Erythroblast (primary cell): ENCODE data around the gene TSPAN3.

Source experiments
- DNase-seq, 2 experiments: peaks; one replicate each; lab custom pipeline; 2025; lab: John Stamatoyannopoulos, UW
- GATA1 ChIP-seq: IDR thresholded peaks from 2 replicates; pipeline ENCODE4 v1.6.1; 2011; ENCODE audit warnings: low read depth, mild to moderate bottlenecking, control low read depth, low read length, moderate library complexity
- POLR2A ChIP-seq: IDR thresholded peaks from 2 replicates; pipeline ENCODE4 v1.6.1; 2011; ENCODE audit warnings: mild to moderate bottlenecking, low read length

The TSPAN3 gene

DNA sequence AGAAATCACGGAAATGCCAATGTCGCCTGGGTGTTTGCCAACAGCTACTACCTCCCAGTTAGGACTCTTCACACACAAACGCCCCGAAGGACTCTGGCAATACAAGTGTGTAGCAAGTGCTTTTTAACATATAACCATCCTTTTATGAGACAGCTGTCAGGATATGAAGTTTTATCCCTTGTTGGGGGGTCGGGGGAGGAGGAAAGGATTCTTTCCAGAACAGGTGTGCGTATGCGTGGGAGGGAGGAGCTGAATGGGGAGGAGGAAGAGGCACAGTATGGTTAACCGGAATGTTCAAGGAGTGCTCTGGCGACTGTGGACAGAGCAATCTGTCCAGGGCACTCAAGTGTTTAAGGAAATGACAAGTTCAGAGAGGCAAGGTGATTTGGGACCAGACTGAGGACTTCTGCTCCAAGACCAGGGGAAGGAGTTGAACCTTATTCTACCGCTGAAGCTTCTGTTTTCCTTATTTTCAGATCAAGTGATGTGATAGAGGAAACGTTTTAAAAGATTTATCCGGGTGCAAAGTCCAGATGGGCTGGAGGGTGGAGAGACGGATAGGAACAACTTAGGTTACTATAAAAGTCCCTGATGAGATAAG lies 1.3 kb downstream of the TSPAN3 start:
- TF ChIP-seq GATA1 (no peak), POLR2A (no peak)
- peak; percentile 49 to 64 for DNase-seq

DNA sequence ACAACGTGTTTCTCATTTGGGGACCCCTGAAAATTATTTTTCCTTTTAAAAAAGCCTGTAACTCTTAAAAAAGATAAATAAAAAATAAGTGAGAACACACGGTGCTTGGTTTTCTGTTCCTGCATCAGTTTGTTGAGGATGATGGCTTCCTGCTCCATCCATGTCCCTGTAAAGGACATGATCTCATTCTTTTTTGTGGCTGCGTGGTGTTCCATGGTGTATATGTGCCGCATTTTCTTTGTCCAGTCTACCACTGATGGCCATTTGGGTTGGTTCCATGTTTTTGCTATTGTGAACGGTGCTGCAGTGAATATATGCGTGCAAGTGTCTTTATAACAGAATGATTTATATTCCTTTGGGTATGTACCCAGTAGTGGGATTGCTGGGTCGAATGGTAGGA lies 2.3 kb downstream of the TSPAN3 start:
- DNase-seq: no peak
- TF ChIP-seq POLR2A (no peak), GATA1 (no peak)

DNA sequence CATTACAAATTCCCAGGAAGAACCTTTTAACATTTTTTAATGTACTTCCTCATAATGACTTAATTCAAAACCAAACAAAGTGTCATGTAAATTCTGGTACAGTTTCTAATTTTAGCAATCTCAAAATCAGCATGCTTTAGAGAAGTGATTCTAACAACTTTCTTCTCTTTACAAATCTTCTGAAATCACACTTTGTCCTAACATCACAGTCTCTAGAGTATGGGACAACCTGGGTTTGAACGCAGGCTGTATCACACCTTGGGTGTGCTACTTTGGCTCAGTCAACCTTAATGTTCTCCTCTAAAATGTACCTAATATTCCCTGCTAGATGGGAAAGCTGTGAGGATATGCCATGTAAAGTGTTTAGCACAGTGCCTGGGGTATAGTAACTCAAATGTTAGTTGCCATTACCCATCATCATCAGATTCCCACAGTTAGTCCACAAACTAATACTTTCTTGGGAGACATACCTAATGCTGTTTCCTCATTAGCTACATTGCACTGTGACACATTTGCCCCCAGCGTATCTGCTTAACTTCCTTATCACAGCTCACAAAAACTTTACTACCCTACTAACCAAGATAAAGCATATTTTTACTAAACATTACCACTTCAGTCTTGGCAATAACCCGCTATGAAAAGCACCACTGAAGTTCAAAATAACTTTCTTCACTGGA lies 3.1 kb downstream of the TSPAN3 start:
- TF ChIP-seq GATA1: no peak
- TF ChIP-seq POLR2A: no peak

DNA sequence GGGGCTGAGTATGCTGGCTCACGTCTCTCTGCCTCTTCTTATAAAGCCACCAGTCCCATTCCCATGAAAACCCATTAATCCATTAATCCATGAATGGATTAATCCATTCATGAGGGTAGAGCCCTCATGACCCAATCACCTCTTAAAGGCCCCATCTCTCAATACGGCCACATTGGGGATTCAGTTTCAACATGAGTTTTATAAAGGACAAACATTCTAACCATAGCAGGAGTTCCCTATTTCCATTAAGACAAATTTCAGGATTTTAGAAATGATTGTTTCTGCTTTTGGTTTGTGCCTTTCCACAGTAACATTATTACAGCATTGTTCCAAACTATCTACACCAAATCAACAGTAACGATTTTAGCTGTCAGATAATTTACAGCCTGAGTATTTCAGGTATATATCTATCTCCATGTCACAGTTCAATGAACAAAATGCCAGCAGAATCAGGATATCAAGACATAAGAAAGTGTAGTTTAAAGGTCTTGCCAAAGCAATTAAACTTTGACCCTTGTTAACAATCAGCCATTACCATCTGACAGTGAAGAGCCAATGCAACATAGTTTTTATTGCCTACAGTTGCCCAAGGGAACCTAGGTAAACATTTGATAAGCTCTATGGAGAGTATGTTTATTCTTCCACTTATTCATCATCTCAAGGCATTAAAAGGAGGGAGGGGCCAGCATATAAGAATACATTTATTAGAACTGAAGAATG lies 3.8 kb downstream of the TSPAN3 start:
- DNase-seq: peak; percentile 24 to 48
- TF ChIP-seq POLR2A (no peak), GATA1 (no peak)

More for the DNA sequence above, 3.1 kb downstream of the TSPAN3 start:
- peak; percentile 27 to 29 for DNase-seq

DNA sequence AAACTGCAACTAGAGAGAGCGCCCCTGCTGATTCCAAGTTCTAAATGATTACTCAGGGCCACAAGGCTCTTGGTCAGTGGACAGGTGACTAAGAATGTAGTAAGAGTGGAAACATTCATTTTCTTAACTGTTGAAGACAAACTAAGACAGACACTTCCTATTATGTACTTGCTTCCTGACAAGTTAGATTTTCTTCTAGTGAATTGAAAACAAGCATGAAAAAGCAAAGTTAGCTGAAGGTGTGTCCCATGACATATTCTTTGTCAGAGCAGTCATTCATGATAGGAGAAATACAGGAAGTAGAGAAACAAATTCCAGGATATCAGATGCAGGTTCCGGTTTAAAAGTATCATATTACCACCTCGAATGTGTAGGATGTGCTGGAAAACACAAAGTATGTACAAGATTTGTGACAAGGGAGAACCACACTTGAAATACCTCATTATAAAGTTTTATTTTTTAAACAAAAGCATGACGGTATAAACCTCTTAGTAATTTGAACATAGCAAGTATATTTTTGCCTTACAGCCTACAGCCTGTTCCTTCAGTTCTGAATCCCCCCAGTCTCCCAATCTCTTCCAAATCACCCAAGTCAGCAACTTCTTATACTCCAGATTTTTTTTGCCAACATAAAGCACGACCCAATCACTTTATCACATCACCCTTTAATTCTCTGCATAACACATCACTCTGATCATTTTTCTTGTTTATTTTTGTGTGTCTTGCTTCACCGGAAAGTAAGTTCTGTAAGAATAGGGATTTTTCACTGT lies 6.2 kb downstream of the TSPAN3 start:
- no peak for TF ChIP-seq GATA1
- TF ChIP-seq POLR2A: no peak
- DNase-seq: peak in 1 of 2 experiments; percentile 32

DNA sequence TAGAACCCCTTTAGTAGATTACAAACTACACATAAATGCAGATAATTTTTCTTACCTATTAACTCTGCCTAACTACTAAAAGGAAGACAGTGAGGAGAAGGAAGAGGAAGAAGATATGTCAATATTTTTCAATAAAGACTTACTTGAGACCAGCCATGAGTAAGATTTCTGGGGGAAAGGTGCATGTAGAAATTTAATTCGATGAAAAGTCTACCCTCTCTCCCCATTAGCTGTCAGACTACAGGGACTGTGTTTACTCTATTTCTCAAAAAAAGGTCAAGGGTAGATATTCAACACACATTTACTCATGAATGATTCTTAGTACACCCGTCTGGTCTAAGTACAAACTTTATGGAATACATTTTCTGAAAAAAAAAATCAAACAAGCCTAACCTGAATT lies 6.8 kb downstream of the TSPAN3 start:
- TF ChIP-seq GATA1 (no peak), POLR2A (no peak)
- no peak for DNase-seq

DNA sequence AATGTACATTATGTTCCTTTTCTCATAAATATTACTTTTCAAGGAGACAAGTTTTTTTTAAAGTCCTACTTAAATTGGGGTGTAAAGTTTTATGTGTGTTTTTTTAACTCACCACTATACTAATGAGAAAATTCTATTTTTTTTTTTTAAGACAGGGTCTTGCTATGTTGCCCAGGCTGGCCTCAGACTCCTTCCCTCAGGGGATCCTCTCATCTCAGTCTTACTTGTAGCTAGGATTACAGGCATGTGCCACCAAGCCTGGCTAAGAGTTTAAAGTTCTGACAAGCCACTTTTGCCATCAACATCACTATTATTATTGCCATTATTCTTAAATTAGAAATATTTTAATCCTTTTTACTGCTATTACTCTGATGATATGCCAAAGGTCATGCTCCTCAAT lies 7.7 kb downstream of the TSPAN3 start:
- TF ChIP-seq GATA1: no peak
- TF ChIP-seq POLR2A: no peak
- DNase-seq: no peak

DNA sequence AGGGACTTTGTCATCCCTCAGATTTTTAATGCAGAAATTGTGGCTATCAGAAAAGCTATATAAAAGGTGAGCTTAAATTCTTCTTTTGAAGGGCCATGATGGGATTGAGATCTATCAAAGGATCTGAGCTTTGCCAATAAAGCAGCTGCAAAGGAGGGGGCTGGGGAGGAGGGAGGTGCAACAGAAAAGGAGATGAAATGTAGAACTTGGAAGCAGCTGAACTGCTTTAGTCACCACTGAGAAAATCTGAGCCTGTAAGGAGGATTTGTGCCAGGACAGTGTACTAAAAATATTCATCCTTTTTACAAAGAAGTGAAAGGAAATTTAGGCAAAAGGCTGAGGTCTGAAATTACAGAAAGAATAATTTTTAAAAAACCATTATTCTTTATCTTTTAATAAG lies 10.4 kb downstream of the TSPAN3 start:
- no peak for DNase-seq
- TF ChIP-seq POLR2A: no peak
- no peak for TF ChIP-seq GATA1

DNA sequence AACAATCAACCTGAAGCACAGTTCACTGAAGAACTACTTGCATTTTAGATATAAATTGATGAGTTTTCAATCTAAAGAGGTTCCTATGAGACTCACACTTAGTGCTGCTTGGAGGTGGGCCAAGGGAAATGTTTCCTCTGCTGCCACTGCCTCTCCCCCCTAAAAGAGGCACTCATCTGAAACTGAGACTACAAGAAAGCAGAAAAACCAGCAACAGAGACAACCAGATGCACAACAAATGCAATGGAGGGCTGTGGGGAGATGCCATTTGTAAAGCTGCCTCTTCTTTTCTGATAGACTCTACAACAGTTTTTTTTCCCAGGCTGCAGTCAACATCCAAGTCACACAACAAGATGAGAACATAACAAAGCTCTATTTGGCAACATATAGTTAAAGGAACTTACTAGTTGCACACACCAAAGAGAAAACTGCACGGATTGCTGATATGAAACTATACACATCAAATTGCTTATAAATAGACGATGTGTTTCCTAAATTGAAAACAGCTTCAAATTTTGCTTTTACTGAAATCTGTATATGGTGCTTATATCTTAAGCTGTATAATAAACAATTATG lies 11.0 kb downstream of the TSPAN3 start:
- DNase-seq: no peak
- no peak for TF ChIP-seq GATA1
- TF ChIP-seq POLR2A: no peak

DNA sequence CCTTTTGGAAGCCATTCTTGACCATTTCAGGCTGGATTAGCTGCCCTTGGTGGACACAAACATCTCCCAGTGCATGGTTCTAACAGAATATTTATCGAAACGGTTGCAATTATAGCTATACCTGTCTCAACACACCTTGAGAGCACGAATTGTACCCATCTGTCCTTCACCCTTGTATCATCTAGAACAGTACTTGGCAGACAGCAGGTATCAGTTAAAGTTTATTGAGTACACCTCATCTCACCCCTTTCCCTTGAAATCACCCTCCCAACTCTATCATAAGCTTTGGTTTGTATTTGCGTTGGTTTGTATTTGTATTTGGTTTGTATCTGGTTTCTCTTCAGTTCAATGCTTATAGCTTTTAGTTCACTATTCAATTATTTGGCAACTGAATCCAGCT lies 12.4 kb downstream of the TSPAN3 start:
- no peak for TF ChIP-seq GATA1
- TF ChIP-seq POLR2A: no peak
- no peak for DNase-seq

DNA sequence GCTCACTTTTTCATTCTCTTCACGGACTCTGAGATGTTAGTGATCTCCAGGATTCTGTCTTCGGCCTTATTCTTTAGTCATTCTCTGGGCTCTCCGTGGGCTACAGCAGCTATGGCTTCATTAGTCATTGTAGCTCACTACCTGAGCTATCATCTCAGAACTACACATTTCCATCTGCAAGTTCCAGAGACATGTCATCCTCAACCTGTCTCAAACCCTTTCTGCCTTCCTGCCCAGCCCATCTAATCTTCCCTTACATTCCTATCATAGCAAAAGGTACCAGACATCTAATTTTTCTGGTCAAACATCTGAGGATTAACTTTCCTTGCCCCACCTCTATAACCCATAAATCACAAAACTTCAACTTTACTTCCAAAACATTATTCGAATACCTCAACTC lies 13.2 kb downstream of the TSPAN3 start:
- no peak for TF ChIP-seq GATA1
- no peak for TF ChIP-seq POLR2A
- no peak for DNase-seq

DNA sequence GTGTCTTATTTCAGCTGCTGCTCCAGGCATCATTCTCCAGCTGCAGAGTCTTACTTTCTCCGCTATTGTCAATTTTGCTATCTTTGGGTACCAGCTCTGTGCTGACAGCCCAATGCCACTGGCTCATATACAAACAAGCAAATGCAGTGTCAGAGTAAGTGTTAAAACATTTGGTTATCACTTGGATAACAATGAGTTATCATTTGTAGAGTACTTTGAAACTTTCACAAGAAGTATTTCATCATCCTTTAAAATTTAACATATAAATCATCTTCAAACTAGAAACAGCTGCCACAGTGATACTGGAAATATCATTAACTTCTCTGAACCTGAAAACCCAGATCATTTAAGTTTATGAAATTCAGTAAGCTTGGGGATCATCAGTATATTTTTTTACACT lies 13.8 kb downstream of the TSPAN3 start:
- no peak for TF ChIP-seq POLR2A
- TF ChIP-seq GATA1: no peak
- DNase-seq: no peak

DNA sequence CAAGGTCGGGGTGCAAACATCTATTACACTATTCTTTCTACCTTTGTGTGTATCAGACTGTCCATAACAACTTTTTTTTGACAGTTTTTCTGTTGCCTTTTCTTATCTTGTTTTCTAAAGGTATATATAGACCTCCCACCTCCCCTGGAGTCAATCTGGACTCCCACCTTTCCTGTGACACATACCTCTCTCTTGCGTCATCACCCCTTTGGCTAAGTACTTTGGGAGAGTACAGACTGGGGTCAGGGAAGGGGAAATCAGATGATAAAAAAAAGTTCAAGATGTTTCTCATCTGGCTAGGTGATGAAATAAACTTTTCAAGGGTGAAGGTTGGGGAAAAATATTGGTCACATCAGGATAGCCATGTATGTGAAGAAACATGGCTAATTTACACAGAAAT lies 17.2 kb downstream of the TSPAN3 start:
- DNase-seq: no peak
- TF ChIP-seq GATA1: no peak
- no peak for TF ChIP-seq POLR2A
